Stimulated activated CD8-positive, alpha-beta memory T cell treated with anti-CD3 and anti-CD28 coated beads, Interleukin-7, amount 100 ng/mL, for 1 hour (primary cell): ENCODE data around the gene TBC1D22A.

Experiments used
- DNase-seq, 2 donors: peaks; one replicate each; pipeline ENCODE4 v3.0.0-alpha.2; 2020; ENCODE audit warnings: low read depth in 2 of 2

The TBC1D22A gene

GRCh38 chr22:46835288-46835687, 72.8 kb downstream of the TBC1D22A start:
- no peak for DNase-seq

DNA sequence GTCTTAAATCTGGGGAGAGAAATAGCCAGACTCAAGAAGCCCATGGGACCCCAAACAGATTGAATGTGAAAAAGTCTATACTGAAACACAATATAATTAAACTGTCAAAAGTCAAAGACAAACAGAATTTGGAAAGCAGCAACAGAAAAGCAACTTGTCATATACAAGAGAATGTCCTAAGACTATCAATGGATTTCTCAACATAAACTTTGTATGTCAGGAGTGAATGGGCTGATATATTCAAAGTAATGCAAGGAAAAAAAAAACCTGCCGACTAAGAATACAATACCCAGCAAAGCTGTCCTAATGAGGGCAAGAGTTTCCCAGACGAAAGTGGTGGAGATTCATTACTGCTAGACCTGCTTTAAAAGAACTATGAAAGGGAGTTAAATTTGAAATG, 73.2 kb downstream of the TBC1D22A start:
- no peak for DNase-seq

- no peak for DNase-seq
These were observed 79.1 kb downstream of the TBC1D22A start for GRCh38 chr22:46841522-46841921.

- DNase-seq = no peak
These were observed 80.2 kb downstream of the TBC1D22A start for GRCh38 chr22:46842606-46843005.

GRCh38 chr22:46843821-46844255, 81.4 kb downstream of the TBC1D22A start:
- no peak for DNase-seq

GRCh38 chr22:46844606-46845210, 82.3 kb downstream of the TBC1D22A start:
- no peak for DNase-seq

- DNase-seq = no peak
These were observed 83.1 kb downstream of the TBC1D22A start for GRCh38 chr22:46845296-46846149.

DNA sequence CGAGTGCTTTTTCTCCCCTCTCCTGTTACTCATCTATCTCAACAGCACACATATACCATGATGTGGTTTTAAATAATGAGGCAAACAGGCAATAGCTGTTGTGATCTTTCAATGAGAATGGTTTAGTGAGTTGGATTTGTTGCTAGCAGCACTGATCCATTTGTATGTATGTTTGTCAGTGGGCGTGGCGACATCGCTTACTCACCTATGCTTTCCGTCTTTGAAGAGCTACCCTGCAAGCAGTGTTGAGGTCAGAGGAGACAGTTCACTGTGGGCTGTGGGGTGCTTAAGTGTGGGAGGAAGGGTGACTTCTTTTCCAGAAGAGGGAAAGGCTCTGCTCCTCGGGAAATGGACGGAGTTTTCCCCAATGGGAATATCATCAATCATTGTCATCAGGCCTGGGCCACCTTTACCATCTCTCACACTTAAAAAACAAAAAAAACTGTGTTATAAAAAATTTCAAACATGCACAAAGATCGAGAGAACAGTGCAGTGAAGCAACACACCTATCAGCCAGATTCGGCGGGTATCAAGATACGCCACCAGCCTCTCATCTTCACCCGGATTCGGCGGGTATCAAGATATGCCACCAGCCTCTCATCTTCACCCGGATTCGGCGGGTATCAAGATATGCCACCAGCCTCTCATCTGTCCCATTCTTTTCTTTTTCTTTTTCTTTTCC, 83.8 kb downstream of the TBC1D22A start:
- no peak for DNase-seq

GRCh38 chr22:46846832-46847355, 84.4 kb downstream of the TBC1D22A start:
- no peak for DNase-seq

DNA sequence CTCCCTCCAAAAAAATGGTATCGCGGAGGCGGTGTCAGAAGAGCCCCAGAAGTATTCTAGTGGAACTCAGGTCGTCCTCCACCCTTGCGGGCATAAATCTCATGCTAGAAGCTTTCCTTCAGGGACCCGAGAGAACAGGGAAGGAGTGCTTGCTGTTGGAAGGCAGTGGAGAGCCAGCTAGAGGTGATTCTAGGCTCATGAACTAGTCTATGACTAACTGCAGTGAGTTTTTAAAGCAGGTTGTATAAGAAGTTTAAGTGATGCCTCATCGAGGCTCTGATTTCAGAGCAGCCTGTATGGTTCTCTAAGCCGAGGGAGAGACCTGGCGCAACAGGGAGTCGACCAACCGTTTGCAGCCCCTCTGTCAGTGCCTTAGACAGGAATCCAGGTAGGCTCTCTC, 85.7 kb downstream of the TBC1D22A start:
- no peak for DNase-seq

- DNase-seq = no peak
These were observed 86.7 kb downstream of the TBC1D22A start for GRCh38 chr22:46849101-46849500.

- no peak for DNase-seq
These were observed 87.5 kb downstream of the TBC1D22A start for GRCh38 chr22:46849951-46850350.

GRCh38 chr22:46851311-46851710, 88.9 kb downstream of the TBC1D22A start:
- DNase-seq = no peak

- DNase-seq = no peak
These were observed 89.5 kb downstream of the TBC1D22A start for GRCh38 chr22:46851941-46852340.

GRCh38 chr22:46852771-46853170, 90.3 kb downstream of the TBC1D22A start:
- DNase-seq = no peak

GRCh38 chr22:46853191-46853590, 90.7 kb downstream of the TBC1D22A start:
- DNase-seq = no peak

GRCh38 chr22:46854125-46854870, 91.8 kb downstream of the TBC1D22A start:
- DNase-seq = no peak

GRCh38 chr22:46855681-46856080, 93.2 kb downstream of the TBC1D22A start:
- no peak for DNase-seq

DNA sequence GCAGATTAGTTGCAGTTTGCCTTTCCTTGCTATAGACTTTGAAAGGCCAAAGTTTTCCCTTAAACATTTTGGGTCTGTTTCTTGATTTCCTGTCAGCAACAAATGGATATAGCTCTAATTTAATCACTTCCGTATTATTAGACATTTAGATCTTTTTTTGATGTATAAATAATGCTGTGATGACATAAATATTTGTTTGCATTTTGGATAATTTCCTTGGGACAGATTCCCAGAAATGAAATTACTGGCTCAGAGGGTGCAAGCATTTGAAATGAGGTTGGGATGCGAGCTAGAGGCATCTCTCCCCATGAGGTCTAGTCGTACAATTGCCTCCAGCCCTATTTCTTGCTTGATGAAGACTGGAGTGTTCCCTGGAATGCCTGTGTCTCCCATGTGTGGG, 94.2 kb downstream of the TBC1D22A start:
- no peak for DNase-seq

- DNase-seq = no peak
These were observed 94.9 kb downstream of the TBC1D22A start for GRCh38 chr22:46857142-46857884.

DNA sequence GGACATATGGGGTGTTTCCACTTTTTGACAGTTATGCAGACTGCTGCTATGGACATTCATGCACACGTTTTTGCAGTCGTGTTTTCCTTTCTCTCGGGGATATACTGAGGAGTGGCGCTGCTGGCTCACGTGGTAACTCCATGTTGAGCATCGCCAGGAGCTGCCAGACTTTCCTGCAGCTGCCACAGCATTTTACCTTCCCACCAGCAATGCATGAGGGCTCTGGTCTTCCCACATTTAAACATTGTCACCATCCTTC, 95.4 kb downstream of the TBC1D22A start:
- DNase-seq = no peak
